ENCODE results near the gene WNT6.

WNT6 gene

DNA sequence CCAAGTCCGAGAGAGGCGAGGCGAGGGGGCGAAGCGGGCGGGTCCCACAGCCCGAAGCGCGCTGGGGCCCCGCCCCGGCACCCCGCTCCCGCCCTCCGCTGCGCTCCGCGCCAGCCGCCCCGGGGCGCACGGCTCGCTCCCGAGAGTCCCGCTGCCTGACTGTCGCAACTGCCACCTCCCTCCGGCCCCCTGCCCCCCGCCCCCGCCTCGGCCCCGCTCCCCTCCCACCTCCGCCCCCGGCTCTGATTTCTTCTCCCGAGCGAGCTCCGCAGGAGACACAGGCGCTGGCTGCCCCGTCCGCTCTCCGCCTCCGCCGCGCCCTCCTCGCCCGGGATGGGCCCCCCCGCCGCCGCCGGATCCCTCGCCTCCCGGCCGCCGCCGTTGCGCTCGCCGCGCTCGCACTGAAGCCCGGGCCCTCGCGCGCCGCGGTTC, at the start of gene WNT6:
WNT6 (plus strand) TSS at position 250 of the 432 bp plus-strand sequence. CDS start 233 bp downstream, outside the sequence.
- no peaks in the 10 kb centered on the region for H3K9me3 ChIP-seq (ENCODE audit: control insufficient read depth, low read length)
- H3K9ac ChIP-seq (ENCODE audit: low read length) = no peak within 1 kb of the TSS
- H3K4me3 ChIP-seq (ENCODE audit: low read length) = no peak within 1 kb of the TSS
- H3K36me3 ChIP-seq (ENCODE audit: control insufficient read depth, insufficient read depth, low read length) = no peaks in the 10 kb centered on the region
- peaks cover 7% of the 10 kb centered on the region for H3K4me1 ChIP-seq (ENCODE audit: control insufficient read depth, insufficient read depth, low read length)
- peaks cover 84% of the 10 kb centered on the region for H3K27me3 ChIP-seq (ENCODE audit: control insufficient read depth, insufficient read depth, low read length)

DNA sequence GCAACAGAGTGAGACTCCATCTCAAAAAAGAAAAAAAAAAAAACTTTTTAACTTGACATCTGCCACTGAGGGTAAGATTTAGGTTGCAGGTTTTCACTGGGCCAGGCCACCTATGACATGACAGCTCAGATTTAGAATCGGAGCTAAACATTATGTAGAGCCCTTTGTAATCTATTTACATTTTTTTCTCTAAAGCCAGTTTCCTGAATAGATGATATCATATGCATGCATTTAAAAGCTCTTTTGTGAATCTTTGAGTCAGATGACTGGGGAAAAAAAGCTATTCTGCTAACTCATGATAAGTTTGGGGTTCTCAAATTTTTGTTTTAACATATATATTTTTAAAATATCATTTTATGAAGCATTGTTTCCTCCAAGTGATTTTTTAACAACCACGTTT, 49.3 kb upstream of the WNT6 start:
- H3K4me1 ChIP-seq (ENCODE audit: control insufficient read depth, insufficient read depth, low read length) = peaks cover 31% of the 10 kb centered on the region
- H3K36me3 ChIP-seq (ENCODE audit: control insufficient read depth, insufficient read depth, low read length) = no peaks in the 10 kb centered on the region
- H3K9ac ChIP-seq (ENCODE audit: low read length) = no peak overlapping the region
- H3K4me3 ChIP-seq (ENCODE audit: low read length) = no peak overlapping the region
- no peaks in the 10 kb centered on the region for H3K9me3 ChIP-seq (ENCODE audit: control insufficient read depth, low read length)
- H3K27me3 ChIP-seq (ENCODE audit: control insufficient read depth, insufficient read depth, low read length) = no peaks in the 10 kb centered on the region

DNA sequence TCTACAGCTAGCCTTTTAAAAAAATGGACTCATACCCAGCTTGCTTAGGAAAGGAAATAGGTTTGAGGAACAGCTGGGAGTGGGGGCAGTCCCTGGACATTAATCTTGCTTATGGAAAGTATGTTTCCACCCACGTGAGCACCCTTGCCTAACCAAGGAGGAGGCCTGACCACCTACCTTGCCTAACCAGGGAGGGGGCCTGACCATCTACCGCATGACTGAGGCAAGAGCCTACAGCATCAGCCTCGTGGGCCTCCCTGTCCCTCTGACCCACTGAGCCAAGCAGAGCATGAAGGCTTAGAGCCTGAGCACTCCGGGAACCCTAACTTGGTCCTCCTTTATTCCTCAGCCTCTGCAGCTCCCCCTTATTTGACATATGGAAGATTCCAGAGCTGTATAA, 48.2 kb upstream of the WNT6 start:
- no peaks in the 10 kb centered on the region for H3K36me3 ChIP-seq (ENCODE audit: control insufficient read depth, insufficient read depth, low read length)
- no peak overlapping the region for H3K4me3 ChIP-seq (ENCODE audit: low read length)
- no peaks in the 10 kb centered on the region for H3K27me3 ChIP-seq (ENCODE audit: control insufficient read depth, insufficient read depth, low read length)
- no peak overlapping the region for H3K9ac ChIP-seq (ENCODE audit: low read length)
- H3K9me3 ChIP-seq (ENCODE audit: control insufficient read depth, low read length) = no peaks in the 10 kb centered on the region
- H3K4me1 ChIP-seq (ENCODE audit: control insufficient read depth, insufficient read depth, low read length) = peaks cover 23% of the 10 kb centered on the region

DNA sequence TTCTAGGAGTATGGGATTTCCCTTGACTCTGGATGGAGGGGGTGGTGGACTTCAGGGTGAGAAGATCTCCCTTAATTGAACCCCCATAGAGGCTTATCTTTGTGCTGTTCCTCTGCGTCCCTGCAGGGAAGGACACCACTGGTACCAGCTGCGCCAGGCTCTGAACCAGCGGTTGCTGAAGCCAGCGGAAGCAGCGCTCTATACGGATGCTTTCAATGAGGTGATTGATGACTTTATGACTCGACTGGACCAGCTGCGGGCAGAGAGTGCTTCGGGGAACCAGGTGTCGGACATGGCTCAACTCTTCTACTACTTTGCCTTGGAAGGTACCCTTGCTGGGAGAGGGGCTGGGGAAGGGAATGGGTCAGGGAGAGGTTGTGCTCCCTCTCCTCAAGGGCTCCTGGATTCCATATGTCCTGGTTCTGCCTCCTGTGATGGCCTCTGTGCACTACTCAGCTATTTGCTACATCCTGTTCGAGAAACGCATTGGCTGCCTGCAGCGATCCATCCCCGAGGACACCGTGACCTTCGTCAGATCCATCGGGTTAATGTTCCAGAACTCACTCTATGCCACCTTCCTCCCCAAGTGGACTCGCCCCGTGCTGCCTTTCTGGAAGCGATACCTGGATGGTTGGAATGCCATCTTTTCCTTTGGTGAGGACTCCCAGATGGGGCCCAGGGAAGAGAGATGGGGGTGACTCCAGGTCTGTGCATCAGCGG, 47.3 kb upstream of the WNT6 start:
- Histone ChIP-seq H3K4me3 (ENCODE audit: low read length) (no peak overlapping the region), H3K4me1 (ENCODE audit: control insufficient read depth, insufficient read depth, low read length) (peaks cover 19% of the 10 kb centered on the region), H3K9ac (ENCODE audit: low read length) (no peak overlapping the region), H3K27me3 (ENCODE audit: control insufficient read depth, insufficient read depth, low read length) (no peaks in the 10 kb centered on the region), H3K9me3 (ENCODE audit: control insufficient read depth, low read length) (no peaks in the 10 kb centered on the region), H3K36me3 (ENCODE audit: control insufficient read depth, insufficient read depth, low read length) (no peaks in the 10 kb centered on the region)

DNA sequence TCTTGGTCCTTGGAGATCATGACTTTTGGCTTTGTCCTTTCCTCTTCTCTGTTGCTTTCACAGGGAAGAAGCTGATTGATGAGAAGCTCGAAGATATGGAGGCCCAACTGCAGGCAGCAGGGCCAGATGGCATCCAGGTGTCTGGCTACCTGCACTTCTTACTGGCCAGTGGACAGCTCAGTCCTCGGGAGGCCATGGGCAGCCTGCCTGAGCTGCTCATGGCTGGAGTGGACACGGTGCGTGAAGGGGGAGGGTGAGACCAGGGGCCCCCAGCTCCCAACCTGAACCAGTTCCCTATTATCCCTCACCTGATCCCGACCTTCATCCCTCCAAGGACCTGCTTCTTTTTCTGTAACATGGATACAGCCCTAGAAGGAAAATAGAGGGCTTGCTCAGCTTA, 46.7 kb upstream of the WNT6 start:
- Histone ChIP-seq H3K4me1 (ENCODE audit: control insufficient read depth, insufficient read depth, low read length) (peaks cover 19% of the 10 kb centered on the region), H3K9ac (ENCODE audit: low read length) (no peak overlapping the region), H3K9me3 (ENCODE audit: control insufficient read depth, low read length) (no peaks in the 10 kb centered on the region), H3K4me3 (ENCODE audit: low read length) (no peak overlapping the region), H3K27me3 (ENCODE audit: control insufficient read depth, insufficient read depth, low read length) (no peaks in the 10 kb centered on the region), H3K36me3 (ENCODE audit: control insufficient read depth, insufficient read depth, low read length) (no peaks in the 10 kb centered on the region)

DNA sequence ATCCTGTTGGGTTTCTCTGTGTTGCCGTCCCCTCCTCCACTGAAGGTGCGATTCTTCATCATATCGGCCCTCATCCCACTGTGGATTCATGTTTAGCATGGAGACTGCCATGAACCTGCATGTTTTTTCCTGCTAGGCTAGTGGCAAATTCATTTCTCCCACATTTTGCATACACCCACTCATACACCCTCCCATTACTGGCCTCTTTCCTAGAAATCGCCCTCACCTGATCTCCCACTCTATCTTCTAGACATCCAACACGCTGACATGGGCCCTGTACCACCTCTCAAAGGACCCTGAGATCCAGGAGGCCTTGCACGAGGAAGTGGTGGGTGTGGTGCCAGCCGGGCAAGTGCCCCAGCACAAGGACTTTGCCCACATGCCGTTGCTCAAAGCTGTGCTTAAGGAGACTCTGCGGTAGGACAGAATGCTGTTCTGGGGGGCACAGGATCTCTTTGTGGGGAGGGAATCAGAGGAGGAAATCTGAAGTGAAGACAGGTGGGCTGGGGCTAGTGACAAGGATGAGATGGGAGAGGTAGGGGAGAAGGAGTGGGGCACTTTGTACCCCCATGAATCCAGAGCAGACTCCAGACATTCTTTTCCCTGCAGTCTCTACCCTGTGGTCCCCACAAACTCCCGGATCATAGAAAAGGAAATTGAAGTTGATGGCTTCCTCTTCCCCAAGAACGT, 45.7 kb upstream of the WNT6 start:
- peak overlapping the region; percentile 2 for H3K9ac ChIP-seq (ENCODE audit: low read length)
- no peaks in the 10 kb centered on the region for H3K27me3 ChIP-seq (ENCODE audit: control insufficient read depth, insufficient read depth, low read length)
- no peak overlapping the region for H3K4me3 ChIP-seq (ENCODE audit: low read length)
- no peaks in the 10 kb centered on the region for H3K36me3 ChIP-seq (ENCODE audit: control insufficient read depth, insufficient read depth, low read length)
- H3K9me3 ChIP-seq (ENCODE audit: control insufficient read depth, low read length) = no peaks in the 10 kb centered on the region
- H3K4me1 ChIP-seq (ENCODE audit: control insufficient read depth, insufficient read depth, low read length) = peaks cover 19% of the 10 kb centered on the region

DNA sequence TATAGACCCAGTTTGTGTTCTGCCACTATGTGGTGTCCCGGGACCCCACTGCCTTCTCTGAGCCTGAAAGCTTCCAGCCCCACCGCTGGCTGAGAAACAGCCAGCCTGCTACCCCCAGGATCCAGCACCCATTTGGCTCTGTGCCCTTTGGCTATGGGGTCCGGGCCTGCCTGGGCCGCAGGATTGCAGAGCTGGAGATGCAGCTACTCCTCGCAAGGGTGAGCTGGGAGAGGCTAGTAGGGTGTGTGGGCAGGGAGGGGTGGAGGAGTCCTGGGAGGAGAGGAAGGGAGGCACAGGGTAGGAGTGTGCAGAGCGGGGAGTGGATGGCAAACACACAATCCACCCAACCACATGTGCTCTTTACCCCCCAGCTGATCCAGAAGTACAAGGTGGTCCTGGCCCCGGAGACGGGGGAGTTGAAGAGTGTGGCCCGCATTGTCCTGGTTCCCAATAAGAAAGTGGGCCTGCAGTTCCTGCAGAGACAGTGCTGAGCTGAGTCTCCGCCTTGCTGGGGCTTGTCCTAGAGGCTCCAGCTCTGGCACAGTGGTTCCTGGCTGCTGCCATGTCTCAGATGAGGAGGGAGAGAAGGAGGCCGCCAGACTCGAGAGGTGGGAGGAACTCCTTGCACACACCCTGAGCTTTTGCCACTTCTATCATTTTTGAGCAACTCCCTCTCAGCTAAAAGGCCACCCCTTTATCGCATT, 44.9 kb upstream of the WNT6 start:
- H3K9ac ChIP-seq (ENCODE audit: low read length) = peak overlapping the region; percentile 2

DNA sequence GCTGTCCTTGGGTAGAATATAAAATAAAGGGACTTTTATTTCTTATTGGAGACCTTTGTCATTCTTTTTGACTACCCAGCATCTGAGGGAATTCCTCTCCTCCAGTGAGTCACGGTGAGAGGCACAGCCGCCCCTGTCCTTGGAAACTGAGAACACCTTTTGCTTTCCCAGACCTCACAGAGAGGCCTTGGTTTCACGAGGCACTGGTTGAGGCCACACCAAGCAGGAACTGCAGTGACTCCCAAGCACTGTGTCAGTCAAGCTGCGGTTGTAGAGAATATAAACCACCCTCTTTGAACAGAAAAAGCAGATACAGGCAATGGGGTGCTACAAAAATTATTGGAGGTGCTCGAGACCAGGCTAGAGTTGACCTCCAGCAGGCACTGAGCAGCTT, 44.4 kb upstream of the WNT6 start:
- no peaks in the 10 kb centered on the region for H3K27me3 ChIP-seq (ENCODE audit: control insufficient read depth, insufficient read depth, low read length)
- no peaks in the 10 kb centered on the region for H3K9me3 ChIP-seq (ENCODE audit: control insufficient read depth, low read length)
- no peak overlapping the region for H3K9ac ChIP-seq (ENCODE audit: low read length)
- no peak overlapping the region for H3K4me3 ChIP-seq (ENCODE audit: low read length)
- no peaks in the 10 kb centered on the region for H3K36me3 ChIP-seq (ENCODE audit: control insufficient read depth, insufficient read depth, low read length)
- peaks cover 19% of the 10 kb centered on the region for H3K4me1 ChIP-seq (ENCODE audit: control insufficient read depth, insufficient read depth, low read length)

More for the DNA sequence above, 44.9 kb upstream of the WNT6 start:
- Histone ChIP-seq H3K4me3 (ENCODE audit: low read length) (no peak overlapping the region), H3K36me3 (ENCODE audit: control insufficient read depth, insufficient read depth, low read length) (no peaks in the 10 kb centered on the region), H3K27me3 (ENCODE audit: control insufficient read depth, insufficient read depth, low read length) (no peaks in the 10 kb centered on the region), H3K9me3 (ENCODE audit: control insufficient read depth, low read length) (no peaks in the 10 kb centered on the region), H3K4me1 (ENCODE audit: control insufficient read depth, insufficient read depth, low read length) (peaks cover 19% of the 10 kb centered on the region)

DNA sequence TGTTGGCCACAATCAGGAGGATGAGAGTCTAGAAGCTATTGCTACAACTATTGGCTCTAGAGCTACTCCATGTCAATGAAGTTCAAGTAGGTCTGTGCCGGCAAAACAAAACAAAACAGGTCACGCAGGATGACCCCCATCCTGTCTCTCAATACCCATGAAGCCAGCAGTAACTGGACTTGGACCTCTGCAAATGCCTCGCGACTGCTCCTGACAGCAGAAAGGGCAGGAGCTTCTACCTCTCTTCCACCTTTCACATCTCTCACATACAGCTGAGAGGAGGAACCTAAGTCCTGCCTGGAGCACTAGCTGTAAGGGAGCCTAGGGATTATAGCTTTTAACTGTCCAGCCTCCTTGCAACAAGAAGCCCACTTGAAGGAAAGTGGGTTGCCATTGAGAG, 44.0 kb upstream of the WNT6 start:
- Histone ChIP-seq H3K36me3 (ENCODE audit: control insufficient read depth, insufficient read depth, low read length) (no peaks in the 10 kb centered on the region), H3K4me1 (ENCODE audit: control insufficient read depth, insufficient read depth, low read length) (peaks cover 19% of the 10 kb centered on the region), H3K9ac (ENCODE audit: low read length) (no peak overlapping the region), H3K9me3 (ENCODE audit: control insufficient read depth, low read length) (no peaks in the 10 kb centered on the region), H3K4me3 (ENCODE audit: low read length) (no peak overlapping the region), H3K27me3 (ENCODE audit: control insufficient read depth, insufficient read depth, low read length) (no peaks in the 10 kb centered on the region)

DNA sequence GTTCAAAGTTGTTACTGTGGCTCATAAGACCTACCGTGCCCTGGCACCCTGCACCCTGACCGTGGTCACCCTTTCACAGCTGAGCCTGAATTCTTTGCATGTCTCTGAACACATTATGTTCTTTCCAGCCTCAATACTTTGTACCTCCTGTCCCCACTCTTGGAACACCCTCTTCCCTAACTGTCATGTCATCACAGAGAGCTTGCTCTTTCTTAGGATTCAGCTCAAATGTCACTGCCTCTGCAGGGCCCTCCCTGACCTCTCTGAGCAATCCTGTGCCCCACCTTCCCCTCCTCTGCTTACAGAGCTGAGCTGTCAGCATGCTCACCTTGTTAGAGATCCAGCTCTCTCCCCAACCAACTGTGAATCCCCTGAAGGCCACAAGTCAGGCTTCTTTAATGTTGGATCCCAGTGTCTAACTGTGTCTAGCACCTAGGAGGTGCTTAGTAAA, 43.0 kb upstream of the WNT6 start:
- Histone ChIP-seq H3K4me1 (ENCODE audit: control insufficient read depth, insufficient read depth, low read length) (peaks cover 19% of the 10 kb centered on the region), H3K4me3 (ENCODE audit: low read length) (no peak overlapping the region), H3K36me3 (ENCODE audit: control insufficient read depth, insufficient read depth, low read length) (no peaks in the 10 kb centered on the region), H3K27me3 (ENCODE audit: control insufficient read depth, insufficient read depth, low read length) (no peaks in the 10 kb centered on the region), H3K9me3 (ENCODE audit: control insufficient read depth, low read length) (no peaks in the 10 kb centered on the region), H3K9ac (ENCODE audit: low read length) (no peak overlapping the region)

DNA sequence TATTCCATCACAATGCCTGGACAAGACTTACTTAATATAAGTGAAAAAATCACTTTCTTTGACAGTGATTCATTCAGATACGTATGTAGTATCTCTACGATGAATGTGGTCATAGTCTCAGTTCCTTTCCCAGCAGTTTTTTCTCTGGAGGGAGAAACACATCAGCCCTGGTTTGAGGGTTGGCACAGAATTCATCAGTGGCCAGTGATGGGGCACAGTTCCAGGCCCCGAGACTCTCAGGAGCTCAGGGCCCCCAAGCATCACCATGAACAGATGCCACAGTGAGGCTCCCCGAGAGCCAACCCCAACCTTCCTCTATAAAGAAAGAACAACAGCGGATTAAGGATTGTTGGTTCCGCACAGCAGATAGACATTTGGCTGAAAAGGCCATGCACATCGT, 40.5 kb upstream of the WNT6 start:
- Histone ChIP-seq H3K27me3 (ENCODE audit: control insufficient read depth, insufficient read depth, low read length) (no peaks in the 10 kb centered on the region), H3K36me3 (ENCODE audit: control insufficient read depth, insufficient read depth, low read length) (no peaks in the 10 kb centered on the region), H3K9me3 (ENCODE audit: control insufficient read depth, low read length) (no peaks in the 10 kb centered on the region), H3K9ac (ENCODE audit: low read length) (no peak overlapping the region), H3K4me1 (ENCODE audit: control insufficient read depth, insufficient read depth, low read length) (peaks cover 10% of the 10 kb centered on the region), H3K4me3 (ENCODE audit: low read length) (no peak overlapping the region)

DNA sequence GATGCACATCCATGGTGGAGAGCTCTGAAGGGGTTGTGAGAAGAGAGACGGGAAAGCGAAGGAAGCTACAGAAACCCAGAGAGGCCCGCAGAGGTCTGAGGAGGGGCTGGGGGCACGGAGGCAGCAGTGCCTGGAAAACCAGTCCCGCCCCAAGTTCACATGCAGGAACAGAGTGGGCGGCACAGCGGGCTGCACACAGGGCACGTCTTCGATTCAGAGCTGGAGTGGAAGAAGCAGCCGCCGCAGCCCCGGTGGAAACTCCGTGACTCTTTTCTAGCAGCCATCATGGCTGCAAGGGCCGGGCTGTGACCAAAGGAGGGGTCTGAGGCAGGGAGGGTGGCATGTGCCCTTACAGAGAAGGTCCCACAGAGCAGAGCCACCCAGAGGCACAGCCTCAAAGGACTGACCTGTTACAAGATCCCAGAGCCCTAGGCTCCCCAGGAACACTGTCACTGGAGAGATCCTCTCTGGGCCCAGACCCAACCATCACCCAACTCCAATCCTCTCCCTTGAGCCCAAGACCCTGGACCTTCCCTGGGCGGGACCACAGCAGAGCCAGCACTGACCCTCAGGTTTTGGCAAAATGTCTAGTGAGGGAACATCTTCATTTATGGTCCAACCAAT, 38.7 kb upstream of the WNT6 start:
- H3K9me3 ChIP-seq (ENCODE audit: control insufficient read depth, low read length) = no peaks in the 10 kb centered on the region
- no peaks in the 10 kb centered on the region for H3K36me3 ChIP-seq (ENCODE audit: control insufficient read depth, insufficient read depth, low read length)
- H3K4me1 ChIP-seq (ENCODE audit: control insufficient read depth, insufficient read depth, low read length) = no peaks in the 10 kb centered on the region
- H3K9ac ChIP-seq (ENCODE audit: low read length) = no peak overlapping the region
- H3K27me3 ChIP-seq (ENCODE audit: control insufficient read depth, insufficient read depth, low read length) = no peaks in the 10 kb centered on the region
- no peak overlapping the region for H3K4me3 ChIP-seq (ENCODE audit: low read length)
